Measurements from ENCODE around the gene PHKG1.
"Not testable (repeated sequence)": the region's sequence is repeated elsewhere in the genome, so short reads cannot be mapped to it uniquely, and the experiment has no call there.

PHKG1 gene

DNA sequence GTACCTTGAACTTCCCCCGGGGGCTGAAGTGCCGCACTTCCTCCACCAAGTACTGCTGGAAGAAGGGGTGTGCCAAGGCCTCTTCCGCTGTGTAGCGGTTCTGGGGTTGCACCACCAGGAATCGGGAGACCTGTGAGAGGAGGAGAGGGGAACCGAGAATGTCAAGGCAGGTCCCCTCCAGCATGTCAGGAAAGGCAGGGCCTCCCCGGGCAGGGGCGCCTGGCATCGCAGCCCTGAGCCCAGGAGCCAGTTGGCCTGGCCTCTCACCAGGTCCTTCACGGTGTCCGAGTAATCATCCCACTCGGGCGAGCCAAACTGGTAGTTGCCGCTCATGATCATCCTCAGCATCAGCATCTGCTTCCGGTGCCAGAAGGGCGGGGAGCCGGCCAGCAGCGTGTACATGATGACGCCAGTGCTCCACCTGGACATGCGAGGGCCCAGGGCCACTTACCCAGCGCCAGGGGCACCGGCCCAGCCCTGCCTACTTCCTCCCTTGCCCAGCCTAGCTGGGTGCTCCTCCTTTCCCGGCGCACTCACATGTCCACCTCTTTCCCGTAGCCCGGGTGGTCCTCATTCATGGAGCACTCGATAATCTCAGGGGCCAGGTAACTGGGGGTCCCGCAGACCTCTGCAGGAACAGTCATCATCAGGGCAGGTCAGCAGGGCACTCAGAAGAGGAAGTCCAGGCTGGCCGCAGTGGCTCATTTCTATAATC is 11.0 kb downstream of the PHKG1 start:
- DNase-seq = no peak

DNA sequence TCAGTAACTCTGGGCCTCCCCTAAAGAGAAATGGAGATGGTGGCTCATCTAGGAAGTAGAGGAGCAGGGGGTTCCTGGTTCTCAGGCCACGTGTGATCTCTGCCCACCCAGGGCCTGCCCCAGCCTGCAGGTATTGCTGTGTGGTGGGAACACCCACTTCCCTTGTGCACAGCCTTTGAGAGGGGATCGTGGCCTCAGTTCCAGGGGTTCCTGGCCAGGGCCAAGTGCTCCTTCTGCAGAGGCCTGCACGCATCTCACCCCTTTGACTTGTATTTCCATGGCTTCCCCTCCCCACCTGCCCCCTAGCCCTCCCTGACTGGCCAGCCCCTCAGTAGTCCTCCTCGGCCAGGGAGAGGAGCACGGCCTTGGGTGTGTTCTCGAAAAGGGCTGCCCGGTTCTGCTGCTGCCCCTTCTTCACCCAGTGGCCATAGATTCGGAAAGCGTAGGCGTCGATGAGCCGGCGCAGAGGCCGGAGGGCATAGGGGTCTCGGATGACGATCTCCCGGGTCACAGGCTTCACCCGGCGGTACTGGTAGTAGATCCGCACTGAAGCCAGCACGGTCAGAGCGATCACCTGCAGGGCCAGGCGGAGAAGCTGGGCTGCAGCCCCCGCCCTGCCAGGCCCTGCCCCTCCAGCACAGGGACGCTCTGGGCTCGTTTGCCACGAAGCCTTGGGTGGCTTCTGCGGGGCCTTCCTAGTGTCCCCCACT is 11.9 kb downstream of the PHKG1 start:
- DNase-seq = not testable (repeated sequence)

DNA sequence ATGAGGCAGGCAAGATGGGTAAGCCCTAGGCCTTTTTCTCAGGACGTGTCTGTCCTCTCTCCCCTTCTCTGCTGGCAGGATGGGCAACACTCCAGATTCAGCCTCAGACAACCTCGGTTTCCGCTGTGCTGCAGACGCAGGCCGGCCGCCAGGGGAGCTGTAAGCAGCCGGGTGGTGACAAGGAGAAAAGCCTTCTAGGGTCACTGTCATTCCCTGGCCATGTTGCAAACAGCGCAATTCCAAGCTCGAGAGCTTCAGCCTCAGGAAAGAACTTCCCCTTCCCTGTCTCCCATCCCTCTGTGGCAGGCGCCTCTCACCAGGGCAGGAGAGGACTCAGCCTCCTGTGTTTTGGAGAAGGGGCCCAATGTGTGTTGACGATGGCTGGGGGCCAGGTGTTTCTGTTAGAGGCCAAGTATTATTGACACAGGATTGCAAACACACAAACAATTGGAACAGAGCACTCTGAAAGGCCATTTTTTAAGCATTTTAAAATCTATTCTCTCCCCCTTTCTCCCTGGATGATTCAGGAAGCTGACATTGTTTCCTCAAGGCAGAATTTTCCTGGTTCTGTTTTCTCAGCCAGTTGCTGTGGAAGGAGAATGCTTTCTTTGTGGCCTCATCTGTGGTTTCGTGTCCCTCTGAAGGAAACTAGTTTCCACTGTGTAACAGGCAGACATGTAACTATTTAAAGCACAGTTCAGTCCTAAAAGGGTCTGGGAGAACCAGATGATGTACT is 13.1 kb downstream of the PHKG1 start:
- DNase-seq = peak; percentile 81

DNA sequence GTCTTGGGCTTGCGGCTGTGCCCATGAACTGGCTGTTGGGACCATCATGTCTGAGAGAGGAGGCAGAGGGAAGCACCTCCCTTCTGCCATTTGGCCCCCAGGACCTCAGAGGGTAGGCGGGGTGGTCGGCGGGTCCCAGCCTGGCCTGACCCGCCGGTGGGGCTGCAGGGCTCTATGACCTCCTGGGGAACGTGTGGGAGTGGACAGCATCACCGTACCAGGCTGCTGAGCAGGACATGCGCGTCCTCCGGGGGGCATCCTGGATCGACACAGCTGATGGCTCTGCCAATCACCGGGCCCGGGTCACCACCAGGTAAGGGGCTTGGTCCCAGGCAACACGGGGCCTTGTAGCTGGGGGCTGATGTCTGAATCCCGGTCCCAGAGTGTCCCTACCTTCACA is 14.6 kb downstream of the PHKG1 start:
- DNase-seq = no peak

DNA sequence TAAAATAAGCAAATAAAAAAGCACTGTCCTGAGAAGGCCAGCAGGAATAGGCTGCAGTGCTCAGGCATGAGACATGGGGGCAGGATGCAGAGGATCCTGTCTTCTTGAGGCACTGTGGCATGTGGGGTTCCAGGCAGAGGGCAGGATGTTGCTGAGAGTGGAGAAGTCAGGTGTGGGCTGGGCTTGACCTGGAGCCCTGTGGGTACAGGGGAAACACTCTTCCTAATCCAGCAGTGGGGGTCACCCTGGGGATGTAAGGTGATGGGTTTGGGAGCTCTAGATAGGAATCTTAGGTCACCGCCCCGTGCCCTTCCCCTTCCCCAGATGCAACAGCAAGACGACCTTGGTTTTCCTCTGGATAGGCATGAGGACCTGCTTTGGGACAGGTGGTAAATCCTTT is 15.1 kb downstream of the PHKG1 start:
- DNase-seq = no peak

DNA sequence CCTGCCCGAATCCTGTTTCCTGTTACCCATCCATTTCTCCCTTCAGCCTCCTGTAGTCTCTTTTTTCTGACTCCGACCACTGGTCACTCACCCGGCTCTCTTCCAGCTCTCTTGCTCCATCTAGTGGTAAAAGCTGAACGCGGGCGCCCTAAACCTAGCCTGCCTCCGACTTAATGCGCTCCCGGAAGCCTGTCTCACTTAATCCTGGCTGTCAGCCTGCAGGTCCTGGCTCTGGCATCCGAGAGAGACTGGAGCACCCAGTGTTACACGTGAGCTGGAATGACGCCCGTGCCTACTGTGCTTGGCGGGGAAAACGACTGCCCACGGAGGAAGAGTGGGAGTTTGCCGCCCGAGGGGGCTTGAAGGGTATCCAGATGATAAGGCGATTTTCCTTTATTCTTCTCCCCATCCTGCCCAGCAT is 18.4 kb downstream of the PHKG1 start:
- DNase-seq = peak; percentile 63

DNA sequence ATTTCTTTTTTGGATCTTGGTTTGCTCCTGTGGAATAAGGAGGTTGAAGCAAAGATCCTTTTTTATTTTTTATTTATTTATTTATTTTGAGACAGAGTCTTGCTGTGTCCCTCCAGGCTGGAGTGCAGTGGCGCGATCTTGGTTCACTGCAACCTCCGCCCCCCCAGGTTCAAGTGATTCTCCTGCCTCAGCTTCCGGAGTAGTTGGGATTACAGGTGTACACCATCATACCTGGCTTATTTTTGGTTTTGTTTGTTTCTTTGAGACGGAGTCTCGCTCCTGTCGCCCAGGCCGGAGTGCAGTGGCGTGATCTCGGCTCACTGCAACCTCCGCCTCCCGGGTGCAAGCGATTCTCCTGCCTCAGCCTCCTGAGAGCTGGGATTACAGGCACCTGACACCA is 26.4 kb downstream of the PHKG1 start:
- not testable (repeated sequence) for DNase-seq

DNA sequence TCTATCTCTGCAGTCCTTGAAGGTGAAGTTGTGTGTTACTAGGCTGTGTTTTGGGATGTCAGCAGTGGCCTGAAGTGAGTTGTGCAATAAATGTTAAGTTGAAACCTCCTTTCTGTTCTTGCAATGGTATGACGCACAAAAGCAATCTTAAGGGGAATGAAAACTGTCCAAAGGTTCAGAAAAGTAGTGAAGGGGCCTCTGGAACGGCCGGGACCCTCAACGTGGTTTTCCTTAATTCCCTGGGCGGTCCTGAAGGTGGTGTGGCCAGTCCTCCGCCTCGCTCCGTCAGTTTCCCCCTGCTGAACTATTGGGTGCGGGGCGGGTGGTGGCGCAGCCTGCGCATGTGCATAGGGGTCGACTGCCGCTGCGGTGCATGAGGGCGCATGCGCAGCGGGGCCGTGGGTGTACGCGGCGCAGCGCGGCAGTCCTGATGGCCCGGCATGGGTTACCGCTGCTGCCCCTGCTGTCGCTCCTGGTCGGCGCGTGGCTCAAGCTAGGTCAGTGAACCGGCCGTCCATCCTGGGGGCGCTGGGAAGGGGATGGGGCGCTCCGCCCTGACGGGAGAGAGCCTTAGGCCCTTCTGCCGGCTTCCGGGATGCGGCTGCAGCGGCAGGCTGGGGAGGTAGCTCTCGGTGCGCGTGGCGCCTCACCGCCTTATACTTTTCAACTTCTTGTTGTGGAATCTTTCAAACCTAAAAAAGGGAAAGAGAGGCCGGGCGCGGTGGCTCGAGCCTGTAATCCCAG is 28.7 kb downstream of the PHKG1 start, which contains the start of gene SUMF2:
TSS of gene SUMF2 (plus strand) at position 405 of the 744 bp plus-strand sequence. CDS start at position 431, 26 bp downstream.
- DNase-seq = peak; percentile 82

DNA sequence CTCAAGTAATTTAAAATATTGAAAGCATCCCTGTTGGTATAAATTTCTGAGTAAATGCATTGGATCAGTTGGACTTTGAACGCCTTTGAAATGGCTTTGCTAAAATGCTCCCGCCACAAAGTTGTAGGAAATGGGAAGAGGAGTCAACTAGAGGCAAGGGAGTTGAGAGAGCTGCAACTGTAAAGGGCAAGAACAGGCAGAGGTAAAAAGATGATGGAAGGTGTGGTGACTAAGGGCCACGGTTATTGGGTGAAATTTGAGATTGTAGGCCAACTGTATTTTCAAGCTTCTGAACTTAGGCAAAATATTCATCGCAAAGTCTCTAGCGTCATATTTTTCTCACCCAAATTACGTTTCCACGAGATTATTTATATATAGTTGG is 29.3 kb downstream of the PHKG1 start:
- DNase-seq = no peak

DNA sequence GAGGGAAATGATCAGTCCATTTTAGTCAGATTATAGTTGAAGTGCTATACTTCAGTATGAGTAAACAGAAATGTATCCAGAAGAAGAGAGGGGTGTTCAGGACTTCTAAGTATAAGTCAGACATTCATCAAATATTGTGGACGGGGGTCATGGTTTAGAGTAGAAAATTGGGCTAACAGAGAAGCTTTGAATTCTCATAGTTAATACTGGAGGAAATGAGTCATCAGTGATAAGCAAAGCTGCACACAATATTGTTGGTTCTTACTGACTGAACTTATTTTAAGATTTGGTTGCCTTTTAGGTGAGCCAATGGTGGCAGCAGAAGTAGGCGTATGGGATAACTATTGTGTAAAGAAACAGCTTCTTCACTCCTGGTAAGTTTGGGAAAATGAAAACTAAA is 30.4 kb downstream of the PHKG1 start:
- no peak for DNase-seq

DNA sequence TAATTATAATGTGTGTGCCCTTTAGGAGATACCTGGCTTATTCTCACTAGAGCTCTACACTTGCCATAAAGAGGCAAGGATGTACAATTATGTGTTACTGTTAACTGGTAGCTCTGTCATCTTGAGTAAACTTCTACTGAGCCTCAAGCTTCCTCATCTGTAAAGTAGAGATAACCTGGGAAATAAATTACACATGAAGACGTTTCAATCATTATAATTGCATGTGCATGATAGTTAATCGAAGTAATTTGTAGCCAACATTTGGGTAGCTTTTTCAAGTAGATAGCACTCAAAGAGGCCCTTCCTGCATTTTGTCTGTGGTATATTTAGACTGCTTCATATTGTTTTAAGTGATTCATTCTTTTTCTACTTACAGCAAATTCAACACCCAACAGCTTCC is 38.8 kb downstream of the PHKG1 start:
- DNase-seq = no peak

DNA sequence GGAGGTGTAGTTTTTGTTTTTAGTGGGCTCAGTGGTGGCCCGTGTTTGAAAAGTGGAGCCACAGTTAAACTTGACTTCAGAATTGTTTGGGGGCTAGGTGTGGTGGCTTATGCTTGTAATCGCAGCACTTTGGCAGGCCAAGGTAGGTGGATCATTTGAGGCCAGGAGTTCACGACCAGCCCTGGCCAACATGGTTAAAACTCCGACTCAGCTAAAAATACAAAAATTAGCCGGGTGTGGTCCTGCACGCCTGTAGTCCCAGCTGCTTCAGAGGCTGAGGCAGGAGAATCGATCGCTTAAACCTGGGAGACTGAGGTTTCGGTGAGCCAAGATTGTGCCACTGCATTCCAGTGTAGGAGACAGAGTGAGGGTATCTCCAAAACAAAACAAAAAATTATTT is 39.4 kb downstream of the PHKG1 start:
- no peak for DNase-seq

DNA sequence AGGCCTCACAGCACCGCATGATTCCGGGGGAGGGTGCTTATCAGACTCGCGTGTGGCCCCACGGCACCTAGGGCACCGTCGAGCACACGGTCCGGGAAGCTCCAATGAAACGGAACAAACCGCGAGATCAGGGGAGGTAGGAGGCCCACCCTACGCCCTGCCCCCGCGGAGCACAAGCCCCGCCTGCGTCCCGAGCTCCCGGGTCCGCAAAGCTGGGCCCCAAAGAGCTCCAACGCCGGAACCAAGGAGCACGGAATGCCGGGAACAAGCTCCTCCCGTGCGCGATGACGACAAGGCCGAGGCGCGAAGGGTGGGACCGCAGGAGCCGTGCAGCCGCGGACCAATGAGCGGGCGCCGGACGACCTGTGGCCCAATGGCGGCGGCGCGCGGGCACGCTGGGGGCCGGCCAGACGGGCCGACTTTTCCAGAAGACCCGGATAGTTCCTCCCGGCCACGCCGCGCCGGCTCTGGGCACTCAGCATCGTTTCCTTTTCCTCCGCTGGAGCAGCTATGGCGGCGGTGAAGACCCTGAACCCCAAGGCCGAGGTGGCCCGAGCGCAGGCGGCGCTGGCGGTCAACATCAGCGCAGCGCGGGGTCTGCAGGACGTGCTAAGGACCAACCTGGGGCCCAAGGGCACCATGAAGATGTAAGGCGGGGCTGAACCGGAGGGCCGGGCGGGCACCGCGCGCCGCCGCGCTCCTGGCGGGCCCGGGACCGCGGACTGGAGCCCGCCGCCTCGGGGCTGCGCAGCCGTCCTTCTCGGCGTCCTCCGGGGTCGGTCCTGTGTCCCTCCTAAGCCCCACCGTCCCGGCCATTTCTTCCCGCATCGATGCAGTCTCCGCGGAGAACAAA is 41.2 kb downstream of the PHKG1 start, which contains the start of the genes CCT6A and PSPH:
TSS of gene CCT6A (plus strand) at position 427 of the 853 bp plus-strand sequence. CDS start at position 511, 84 bp downstream.
TSS of gene PSPH (minus strand) at position 106 of the 853 bp plus-strand sequence. CDS start 30,232 bp downstream, outside the sequence.
- DNase-seq = peak; percentile 99

DNA sequence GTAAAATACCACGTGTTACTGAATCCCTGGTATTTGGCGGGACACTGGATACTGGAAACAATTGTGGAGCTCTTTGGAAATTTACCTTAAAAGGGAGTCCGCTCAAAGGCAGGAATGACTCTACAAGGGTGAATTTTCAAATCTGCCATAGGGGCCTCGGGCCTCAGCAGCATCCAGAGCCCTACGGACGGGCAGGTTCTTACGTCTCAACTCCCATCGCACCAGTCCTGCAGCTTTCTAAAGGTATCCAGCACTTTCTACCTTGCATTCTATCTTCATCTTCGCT is 41.8 kb downstream of the PHKG1 start:
- no peak for DNase-seq

DNA sequence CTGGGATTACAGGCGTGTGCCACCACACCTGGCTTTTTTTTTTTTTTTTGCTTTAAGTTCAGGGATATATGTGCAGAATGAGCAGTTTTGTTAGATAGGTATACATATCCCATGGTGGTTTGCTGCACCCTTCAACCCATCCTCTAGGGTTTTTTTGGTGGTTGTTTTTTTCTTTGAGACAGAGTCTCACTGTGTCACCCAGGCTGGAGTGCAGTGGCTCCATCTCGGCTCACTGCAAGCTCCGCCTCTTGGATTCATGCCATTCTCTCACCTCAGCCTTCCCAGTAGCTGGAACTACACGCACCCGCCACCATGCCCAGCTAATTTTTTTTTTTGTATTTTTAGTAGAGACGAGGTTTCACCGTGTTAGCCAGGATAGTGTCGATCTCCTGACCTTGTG is 44.0 kb downstream of the PHKG1 start:
- DNase-seq = peak; percentile 74

DNA sequence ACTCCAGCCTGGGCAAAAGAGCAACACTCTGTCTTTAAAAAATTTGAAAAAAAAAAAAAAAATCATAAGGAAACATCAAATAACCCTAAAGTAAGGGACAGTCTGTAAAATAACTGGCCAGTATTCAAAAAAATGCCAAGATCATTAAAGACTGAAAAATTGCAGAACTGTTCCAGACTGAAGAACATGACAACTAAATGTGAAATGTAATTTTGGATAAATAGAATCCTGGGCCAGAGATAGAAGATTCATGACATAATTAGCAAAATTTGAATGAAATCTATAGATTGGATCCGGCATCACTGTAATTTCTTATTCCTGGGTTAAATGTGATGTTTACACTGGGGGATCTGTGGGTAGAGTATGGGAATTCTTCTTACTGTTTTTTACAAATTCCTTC is 44.5 kb downstream of the PHKG1 start:
- DNase-seq = no peak

DNA sequence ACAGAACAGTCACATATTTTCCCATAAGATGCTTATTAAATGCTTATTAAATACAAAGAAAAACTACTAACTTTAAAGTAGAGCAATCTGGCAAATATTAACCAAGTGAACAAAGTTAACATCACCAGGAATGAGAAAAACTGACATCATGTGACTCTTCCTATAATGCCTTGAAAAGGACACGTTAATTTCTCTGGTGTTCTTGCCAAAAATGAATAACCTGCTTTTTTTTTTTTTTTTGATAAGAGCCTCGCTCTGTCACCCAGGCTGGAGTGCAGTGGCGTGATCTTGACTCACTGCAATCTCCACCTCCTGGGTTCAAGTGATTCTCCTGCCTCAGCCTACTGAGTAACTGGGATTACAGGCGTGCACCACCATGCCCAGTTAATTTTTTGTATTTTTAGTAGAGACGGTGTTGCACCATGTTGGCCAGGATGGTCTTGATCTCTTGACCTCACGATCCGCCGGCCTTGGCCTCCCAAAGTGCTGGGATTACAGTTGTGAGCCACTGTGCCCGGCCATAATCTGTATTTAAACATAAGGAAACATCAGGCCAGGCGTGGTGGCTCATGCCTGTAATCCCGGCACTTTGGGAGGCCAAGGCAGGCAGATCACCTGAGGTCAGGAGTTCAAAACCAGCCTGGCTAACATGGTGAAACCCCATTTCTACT is 45.2 kb downstream of the PHKG1 start:
- not testable (repeated sequence) for DNase-seq

DNA sequence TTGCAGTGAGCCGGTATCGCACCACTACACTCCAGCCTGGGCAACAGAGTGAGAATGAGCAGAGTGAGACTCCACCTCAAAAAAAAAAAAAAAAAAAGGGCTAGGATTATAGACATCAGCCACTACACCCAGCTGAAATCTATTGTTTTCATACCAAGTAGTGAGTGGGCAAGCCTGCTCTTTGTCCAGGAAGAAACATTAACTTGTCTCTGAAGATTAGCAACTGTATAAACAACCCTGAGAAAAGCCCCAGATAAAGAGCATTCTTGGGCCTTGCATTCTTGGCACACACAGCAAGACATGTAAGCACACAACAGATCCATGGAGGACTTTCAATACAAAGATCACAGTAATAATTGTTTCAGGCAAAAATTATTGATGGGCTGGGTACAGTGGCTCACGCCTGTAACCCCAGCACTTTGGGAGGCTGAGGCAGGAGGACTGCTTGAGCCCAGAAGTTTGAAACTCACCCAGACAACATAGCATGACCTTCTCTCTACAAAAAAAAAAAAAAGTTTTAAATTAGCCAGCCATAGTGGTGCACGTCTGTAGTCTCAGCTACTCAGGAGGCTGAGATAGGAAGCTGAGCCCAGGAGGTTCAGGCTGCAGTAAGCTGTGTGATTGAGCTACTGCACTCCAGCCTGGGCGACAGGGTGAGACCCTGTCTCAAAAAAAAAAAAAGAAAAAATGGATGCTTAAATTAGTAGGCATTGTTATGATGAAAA is 45.9 kb downstream of the PHKG1 start:
- DNase-seq = no peak

DNA sequence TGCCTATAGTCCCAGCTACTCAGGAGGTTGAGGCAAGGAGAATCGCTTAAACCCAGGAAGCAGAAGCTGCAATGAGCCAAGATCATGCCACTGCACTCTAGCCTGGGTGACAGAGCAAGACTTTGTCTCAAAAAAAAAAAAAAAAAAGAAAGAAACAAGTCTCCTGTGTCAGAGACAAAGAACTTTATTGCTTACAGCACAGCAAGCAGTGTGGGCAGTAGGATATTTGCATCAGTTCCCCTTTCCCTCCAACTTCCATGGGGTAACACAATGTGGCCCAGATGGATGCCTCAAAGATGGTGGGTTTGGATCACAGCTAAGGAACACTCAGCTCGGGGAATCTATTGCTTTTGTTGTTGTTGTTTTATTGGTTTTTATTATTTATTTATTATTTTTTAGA is 47.0 kb downstream of the PHKG1 start:
- DNase-seq = not testable (repeated sequence)

DNA sequence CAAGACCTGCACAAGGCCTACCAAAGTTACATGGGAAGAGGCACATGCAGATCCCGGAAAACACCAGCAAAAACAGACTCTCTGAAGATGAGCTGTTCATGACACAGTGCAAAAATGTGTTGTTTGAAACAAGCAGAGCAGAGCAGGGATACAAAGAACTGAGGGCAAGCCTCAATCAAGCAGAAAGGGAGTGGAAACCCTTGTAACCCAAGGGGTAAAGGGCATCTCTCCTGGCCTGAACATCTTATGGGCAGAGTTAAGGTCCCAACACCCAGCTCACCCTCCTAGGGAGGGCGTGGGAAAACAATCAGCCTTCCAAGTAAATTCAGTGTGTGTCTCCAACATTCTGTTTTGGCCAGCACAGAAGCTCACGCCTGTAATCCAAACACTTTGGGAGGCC is 52.0 kb downstream of the PHKG1 start:
- DNase-seq = no peak
